GM12878 (cell line): ENCODE data around the gene LHFPL5. TPM values are rescaled to one million over a fixed set of nuclear protein-coding genes. Genes with fewer than 3 reads are reported as not detected.

Source experiments
- CBFB ChIP-seq: IDR thresholded peaks from 2 replicates; pipeline ENCODE4 v1.6.1; 2016; ENCODE audit warnings: antibody characterized with exemption, low read depth
- POLR2AphosphoS5 ChIP-seq: IDR thresholded peaks from 2 replicates; pipeline ENCODE4 v1.6.1; 2011; ENCODE audit warnings: mild to moderate bottlenecking, low read length, inconsistent platforms
- RBBP5 ChIP-seq: fragments of 200-600 bp; sonication (generic); conservative IDR thresholded peaks from 2 replicates; pipeline ENCODE4 v1.6.1; 2016
- ZBTB40 ChIP-seq: fragments of 450-650 bp; IDR thresholded peaks from 2 replicates; pipeline ENCODE4 v1.6.1; 2016; ENCODE audit warnings: mild to moderate bottlenecking, moderate library complexity, borderline replicate concordance
- ZNF687 ChIP-seq: fragments of 450-650 bp; IDR thresholded peaks from 2 replicates; pipeline ENCODE4 v1.6.1; 2017; ENCODE audit warnings: mild to moderate bottlenecking, moderate library complexity
- polyA plus RNA-seq, 11 experiments: library from polyadenylated mRNA; depleted of rRNA in 4 of 11; unstranded in 6 of 11; stranded (reverse) in 5 of 11; fragments of >200 nt; fragmentation: Nextera tagmentation in 4 of 11; fragmentation: Illumina TruSeq in 1 of 11; extraction: Ambion mirVana in 4 of 11; extraction: Trizol in 1 of 11; gene quantifications; 1 replicate in 1 of 11; 2 replicates in 10 of 11; pipeline versions ENCODE4 v1.2.1 to v1.2.3, GENCODE V29; 2011 to 2016; ENCODE audit warnings: inconsistent platforms in 2 of 11, missing spikeins in 2 of 11, low read depth in 1 of 11
- total RNA-seq, 4 experiments: library from RNA; depleted of rRNA in 3 of 4; stranded (reverse); fragments of >200 nt in 3 of 4; fragmentation: Illumina TruSeq in 1 of 4; extraction: Trizol in 1 of 4; gene quantifications; 2 replicates each; pipeline versions ENCODE4 v1.2.1 to v1.2.3, GENCODE V29; 2013 to 2021

LHFPL5 gene
- total and polyA plus RNA-seq, 10 of the 15 experiments (the other 5 are each of a cell fraction or from before 2014, with no cell fraction given), result 0.11 TPM; not detected in 9

- no peak for TF ChIP-seq ZNF687
- no peak for TF ChIP-seq RBBP5
- TF ChIP-seq POLR2AphosphoS5, result no peak
- no peak for TF ChIP-seq ZBTB40
- no peak for TF ChIP-seq CBFB
Measured at GRCh38 chr6:35787266-35788218, 17.6 kb upstream of the LHFPL5 start (continued).
